Astrocyte (in vitro differentiated cells and primary cell): ENCODE results near the gene POLR2F.

Experiments used
- CTCF ChIP-seq: IDR thresholded peaks from 2 replicates; pipeline ENCODE4 v1.5.1; 2011; ENCODE audit warnings: low read depth, mild to moderate bottlenecking, inconsistent platforms, low read length, moderate library complexity; ENCODE audit not compliant: insufficient read depth
- EZH2 ChIP-seq: IDR thresholded peaks from 2 replicates; pipeline ENCODE4 v1.6.1; 2012; ENCODE audit warnings: mild to moderate bottlenecking, low read length, inconsistent platforms; ENCODE audit not compliant: insufficient read depth

GRCh38 chr22:37975153-37975552, 21.7 kb downstream of the POLR2F start:
- TF ChIP-seq CTCF (no peak), EZH2 (no peak)
